HL-60 (cell line): ENCODE measurements around the gene HBZ.

ENCODE experiments used
- GABPA ChIP-seq: IDR thresholded peaks from 2 replicates; pipeline ENCODE4 v1.6.1; 2012; ENCODE audit warnings: low read depth
- POLR2AphosphoS5 ChIP-seq: IDR thresholded peaks from 2 replicates; pipeline ENCODE4 v1.6.1; 2012; ENCODE audit warnings: low read depth
- SPI1 ChIP-seq: IDR thresholded peaks from 2 replicates; pipeline ENCODE4 v1.6.1; 2012; ENCODE audit warnings: low read depth, mild to moderate bottlenecking, borderline replicate concordance
- TF ChIP-seq, protein P1 (sequence below): IDR thresholded peaks from one replicate; pipeline ENCODE4 v1.5.1; 2011; ENCODE audit warnings: low read length, control low read depth, inconsistent platforms; ENCODE audit not compliant: insufficient read depth
- TF ChIP-seq, protein P2 (sequence below): IDR thresholded peaks from 2 replicates; pipeline ENCODE4 v1.6.1; 2012; ENCODE audit warnings: low read depth; ENCODE audit not compliant: insufficient replicate concordance

DNA sequence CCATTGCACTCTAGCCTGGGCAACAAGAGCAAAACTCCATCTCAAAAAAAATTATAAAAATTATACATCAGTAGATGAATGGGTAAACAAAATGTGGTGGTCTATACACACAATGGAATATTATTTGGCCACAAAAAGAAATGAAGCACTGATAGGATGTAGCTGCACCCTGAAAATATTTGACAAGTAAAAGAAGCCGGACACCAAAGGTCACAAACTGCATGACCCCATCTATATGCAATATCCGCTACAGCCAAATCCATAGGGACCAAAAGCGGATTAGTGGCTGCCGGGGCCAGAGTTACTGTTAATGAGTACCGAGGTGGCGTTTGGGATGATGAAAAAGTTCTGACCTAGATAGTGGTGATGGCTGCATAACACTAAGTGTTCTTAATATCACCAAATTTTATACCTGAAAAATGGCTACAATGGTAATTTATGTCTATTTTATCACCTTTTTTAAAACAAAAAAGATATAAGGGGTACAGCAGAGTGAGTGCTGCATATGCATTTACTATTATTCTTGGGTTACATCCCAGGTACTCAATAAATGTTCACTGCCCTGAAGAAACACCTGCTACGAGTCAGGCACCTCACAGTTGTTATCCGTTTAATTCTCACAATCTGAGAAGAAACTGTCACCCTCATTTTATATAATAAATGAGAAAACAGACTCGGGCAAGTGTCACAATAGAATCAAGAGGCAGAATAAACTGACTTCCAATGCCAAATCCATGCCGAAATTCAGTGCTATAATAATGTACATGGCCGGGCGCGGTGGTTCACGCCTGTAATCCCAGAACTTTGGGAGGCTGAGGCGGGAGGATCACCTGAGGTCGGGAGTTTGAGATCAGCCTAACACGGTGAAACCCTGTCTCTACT lies 27.0 kb downstream of the HBZ start:
- TF ChIP-seq, protein P1, sequence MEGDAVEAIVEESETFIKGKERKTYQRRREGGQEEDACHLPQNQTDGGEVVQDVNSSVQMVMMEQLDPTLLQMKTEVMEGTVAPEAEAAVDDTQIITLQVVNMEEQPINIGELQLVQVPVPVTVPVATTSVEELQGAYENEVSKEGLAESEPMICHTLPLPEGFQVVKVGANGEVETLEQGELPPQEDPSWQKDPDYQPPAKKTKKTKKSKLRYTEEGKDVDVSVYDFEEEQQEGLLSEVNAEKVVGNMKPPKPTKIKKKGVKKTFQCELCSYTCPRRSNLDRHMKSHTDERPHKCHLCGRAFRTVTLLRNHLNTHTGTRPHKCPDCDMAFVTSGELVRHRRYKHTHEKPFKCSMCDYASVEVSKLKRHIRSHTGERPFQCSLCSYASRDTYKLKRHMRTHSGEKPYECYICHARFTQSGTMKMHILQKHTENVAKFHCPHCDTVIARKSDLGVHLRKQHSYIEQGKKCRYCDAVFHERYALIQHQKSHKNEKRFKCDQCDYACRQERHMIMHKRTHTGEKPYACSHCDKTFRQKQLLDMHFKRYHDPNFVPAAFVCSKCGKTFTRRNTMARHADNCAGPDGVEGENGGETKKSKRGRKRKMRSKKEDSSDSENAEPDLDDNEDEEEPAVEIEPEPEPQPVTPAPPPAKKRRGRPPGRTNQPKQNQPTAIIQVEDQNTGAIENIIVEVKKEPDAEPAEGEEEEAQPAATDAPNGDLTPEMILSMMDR, result no peak
- TF ChIP-seq POLR2AphosphoS5, result no peak
- no peak for TF ChIP-seq GABPA
- TF ChIP-seq SPI1, result no peak
- TF ChIP-seq, protein P2, sequence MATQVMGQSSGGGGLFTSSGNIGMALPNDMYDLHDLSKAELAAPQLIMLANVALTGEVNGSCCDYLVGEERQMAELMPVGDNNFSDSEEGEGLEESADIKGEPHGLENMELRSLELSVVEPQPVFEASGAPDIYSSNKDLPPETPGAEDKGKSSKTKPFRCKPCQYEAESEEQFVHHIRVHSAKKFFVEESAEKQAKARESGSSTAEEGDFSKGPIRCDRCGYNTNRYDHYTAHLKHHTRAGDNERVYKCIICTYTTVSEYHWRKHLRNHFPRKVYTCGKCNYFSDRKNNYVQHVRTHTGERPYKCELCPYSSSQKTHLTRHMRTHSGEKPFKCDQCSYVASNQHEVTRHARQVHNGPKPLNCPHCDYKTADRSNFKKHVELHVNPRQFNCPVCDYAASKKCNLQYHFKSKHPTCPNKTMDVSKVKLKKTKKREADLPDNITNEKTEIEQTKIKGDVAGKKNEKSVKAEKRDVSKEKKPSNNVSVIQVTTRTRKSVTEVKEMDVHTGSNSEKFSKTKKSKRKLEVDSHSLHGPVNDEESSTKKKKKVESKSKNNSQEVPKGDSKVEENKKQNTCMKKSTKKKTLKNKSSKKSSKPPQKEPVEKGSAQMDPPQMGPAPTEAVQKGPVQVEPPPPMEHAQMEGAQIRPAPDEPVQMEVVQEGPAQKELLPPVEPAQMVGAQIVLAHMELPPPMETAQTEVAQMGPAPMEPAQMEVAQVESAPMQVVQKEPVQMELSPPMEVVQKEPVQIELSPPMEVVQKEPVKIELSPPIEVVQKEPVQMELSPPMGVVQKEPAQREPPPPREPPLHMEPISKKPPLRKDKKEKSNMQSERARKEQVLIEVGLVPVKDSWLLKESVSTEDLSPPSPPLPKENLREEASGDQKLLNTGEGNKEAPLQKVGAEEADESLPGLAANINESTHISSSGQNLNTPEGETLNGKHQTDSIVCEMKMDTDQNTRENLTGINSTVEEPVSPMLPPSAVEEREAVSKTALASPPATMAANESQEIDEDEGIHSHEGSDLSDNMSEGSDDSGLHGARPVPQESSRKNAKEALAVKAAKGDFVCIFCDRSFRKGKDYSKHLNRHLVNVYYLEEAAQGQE, result no peak
